Activated CD4-positive, alpha-beta memory T cell treated with anti-CD3 and anti-CD28 coated beads for 36 hours (primary cell): ENCODE measurements around the gene IFI27L2. TPM values are rescaled to one million over a fixed set of nuclear protein-coding genes. Genes with fewer than 3 reads are reported as not detected.
"Not testable (repeated sequence)": the region's sequence is repeated elsewhere in the genome, so short reads cannot be mapped to it uniquely, and the experiment has no call there.

ENCODE experiments used
- CTCF ChIA-PET: fragments of 350-600 bp; sonication (Branson Sonifier 250); formaldehyde crosslinking; loops from one replicate; lab custom pipeline; 2021; ENCODE audit warnings: antibody characterized with exemption, inconsistent platforms; lab: Charles Lee
- POLR2A ChIA-PET: fragments of 350-600 bp; sonication (Branson Sonifier 250); formaldehyde crosslinking; loops from one replicate; lab custom pipeline; 2021; ENCODE audit warnings: antibody characterized with exemption; lab: Charles Lee
- DNase-seq: peaks from one replicate; pipeline ENCODE4 v3.0.0-alpha.2; 2020
- H3K27ac Mint-ChIP-seq: one replicate; pipeline ENCODE4 v1.8.0; 2021; ENCODE audit warnings: mixed read lengths
- H3K27me3 Mint-ChIP-seq: one replicate; pipeline ENCODE4 v1.8.0; 2021; ENCODE audit warnings: mixed read lengths
- H3K36me3 Mint-ChIP-seq: one replicate; pipeline ENCODE4 v1.8.0; 2021; ENCODE audit warnings: mixed read lengths
- H3K4me1 Mint-ChIP-seq: one replicate; pipeline ENCODE4 v1.8.0; 2021; ENCODE audit warnings: low read depth, mixed read lengths
- H3K4me3 Mint-ChIP-seq: one replicate; pipeline ENCODE4 v1.8.0; 2021; ENCODE audit warnings: mild to moderate bottlenecking, mixed read lengths
- H3K9me3 Mint-ChIP-seq: one replicate; pipeline ENCODE4 v1.8.0; 2021; ENCODE audit warnings: mixed read lengths
- intact Hi-C: fragments of 100-400 bp; cut with micrococcal nuclease; formaldehyde crosslinking; loops from one replicate; pipeline ENCODE4 v1.15.1; 2023
- total RNA-seq, 2 experiments: library from RNA; stranded (reverse); gene quantifications; one replicate each; pipeline ENCODE4 v1.2.3, GENCODE V29; 2021

IFI27L2 gene
- total RNA-seq, 2 experiments from 2014 or later: 69.3 to 74.4 TPM

- Mint-ChIP-seq H3K27ac (no peak overlapping the region), H3K4me3 (no peak overlapping the region), H3K27me3 (no peaks in the 10 kb centered on the region), H3K4me1 (peaks cover 13% of the 10 kb centered on the region), H3K9me3 (no peaks in the 10 kb centered on the region), H3K36me3 (no peaks in the 10 kb centered on the region)
- POLR2A ChIA-PET: no interaction called here
- CTCF ChIA-PET: interaction anchor here (1.2 to 4.1 kb wide), 6 partner anchors 9 to 230 kb away, joined by 3 to 17 read pairs (median 8); no protein-coding TSS in a partner anchor
- DNase-seq: no peak
- intact Hi-C loops: loop anchor here (10.0 kb wide), 3 partner anchors 835 to 1365 kb away; partner anchors contain the start of genes BTBD7 and GLRX5
Observed at GRCh38 chr14:94170136-94170535, 40.7 kb upstream of the IFI27L2 start.

GRCh38 chr14:94165744-94166143, 36.3 kb upstream of the IFI27L2 start:
- Mint-ChIP-seq H3K27me3 (no peaks in the 10 kb centered on the region), H3K4me3 (no peak overlapping the region), H3K4me1 (peaks cover 48% of the 10 kb centered on the region), H3K36me3 (no peaks in the 10 kb centered on the region), H3K27ac (peak overlapping the region; percentile 54), H3K9me3 (no peaks in the 10 kb centered on the region)
- intact Hi-C loops: loop anchor here (1.0 kb wide), 1 partner anchor 8 kb away; no protein-coding TSS in a partner anchor
- POLR2A ChIA-PET: interaction anchor here (0.8 to 1.6 kb wide), 3 partner anchors 8 to 11 kb away, joined by 3 to 8 read pairs (median 3); no protein-coding TSS in a partner anchor
- CTCF ChIA-PET: interaction anchor here (1.8 to 2.0 kb wide), 3 partner anchors 15 to 34 kb away, joined by 5 to 9 read pairs (median 8); no protein-coding TSS in a partner anchor
- DNase-seq: no peak

- Mint-ChIP-seq H3K4me1 (peaks cover 55% of the 10 kb centered on the region), H3K9me3 (no peaks in the 10 kb centered on the region), H3K4me3 (no peak overlapping the region), H3K27me3 (no peaks in the 10 kb centered on the region), H3K27ac (peak overlapping the region; percentile 75), H3K36me3 (no peaks in the 10 kb centered on the region)
- intact Hi-C loops: loop anchor here (1.0 to 5.0 kb wide), 3 partner anchors 8 to 203 kb away; no protein-coding TSS in a partner anchor
- DNase-seq: peak; percentile 82
- ChIA-PET POLR2A (interaction anchor here (0.8 to 1.6 kb wide), 4 partner anchors 8 to 12 kb away, joined by 3 to 8 read pairs (median 4); no protein-coding TSS in a partner anchor), CTCF (interaction anchor here (0.7 to 2.0 kb wide), 4 partner anchors 16 to 225 kb away, joined by 3 to 9 read pairs (median 6); no protein-coding TSS in a partner anchor)
Observed at GRCh38 chr14:94164685-94165431, 35.5 kb upstream of the IFI27L2 start.

- peaks cover 63% of the 10 kb centered on the region for H3K4me1 Mint-ChIP-seq
- CTCF ChIA-PET: interaction anchor here (0.7 to 3.6 kb wide), 2 partner anchors 27 to 224 kb away, joined by 3 to 18 read pairs; no protein-coding TSS in a partner anchor
Observed at GRCh38 chr14:94163796-94164195, 34.4 kb upstream of the IFI27L2 start.

GRCh38 chr14:94162466-94162865, 33.1 kb upstream of the IFI27L2 start:
- Mint-ChIP-seq H3K27ac (no peak overlapping the region), H3K4me3 (no peak overlapping the region), H3K27me3 (no peaks in the 10 kb centered on the region), H3K9me3 (no peaks in the 10 kb centered on the region), H3K4me1 (peaks cover 76% of the 10 kb centered on the region), H3K36me3 (no peaks in the 10 kb centered on the region)
- intact Hi-C loops: loop anchor here (5.0 kb wide), 1 partner anchor 200 kb away; no protein-coding TSS in a partner anchor
- CTCF ChIA-PET: interaction anchor here (0.5 to 3.6 kb wide), 6 partner anchors 9 to 126 kb away, joined by 3 to 18 read pairs (median 6); no protein-coding TSS in a partner anchor
- DNase-seq: no peak
- POLR2A ChIA-PET: no interaction called here

More at GRCh38 chr14:94163796-94164195, 34.4 kb upstream of the IFI27L2 start:
- no peaks in the 10 kb centered on the region for H3K27me3 Mint-ChIP-seq
- POLR2A ChIA-PET: interaction anchor here (0.9 kb wide), 1 partner anchor 11 kb away, joined by 4 read pairs; no protein-coding TSS in a partner anchor
- H3K9me3 Mint-ChIP-seq: no peaks in the 10 kb centered on the region
- no peak overlapping the region for H3K4me3 Mint-ChIP-seq
- intact Hi-C loops: loop anchor here (1.0 to 5.0 kb wide), 2 partner anchors 14 to 201 kb away; no protein-coding TSS in a partner anchor
- peak overlapping the region; percentile 75 for H3K27ac Mint-ChIP-seq
- no peaks in the 10 kb centered on the region for H3K36me3 Mint-ChIP-seq
- peak; percentile 40 for DNase-seq

GRCh38 chr14:94161981-94162380, 32.6 kb upstream of the IFI27L2 start:
- intact Hi-C loops: loop anchor here (2.0 to 5.0 kb wide), 2 partner anchors 25 to 200 kb away; no protein-coding TSS in a partner anchor
- Mint-ChIP-seq H3K4me3 (no peak overlapping the region), H3K27me3 (no peaks in the 10 kb centered on the region), H3K27ac (peak overlapping the region; percentile 55), H3K4me1 (peaks cover 81% of the 10 kb centered on the region), H3K36me3 (no peaks in the 10 kb centered on the region), H3K9me3 (no peaks in the 10 kb centered on the region)
- CTCF ChIA-PET: interaction anchor here (1.1 to 3.6 kb wide), 4 partner anchors 9 to 126 kb away, joined by 3 to 18 read pairs (median 10); no protein-coding TSS in a partner anchor
- POLR2A ChIA-PET: no interaction called here
- peak; percentile 32 for DNase-seq

- H3K27me3 Mint-ChIP-seq: no peaks in the 10 kb centered on the region
- intact Hi-C loops: loop anchor here (2.0 to 5.0 kb wide), 2 partner anchors 24 to 199 kb away; no protein-coding TSS in a partner anchor
- ChIA-PET CTCF (interaction anchor here (2.6 to 3.6 kb wide), 2 partner anchors 20 to 24 kb away, joined by 12 to 18 read pairs; no protein-coding TSS in a partner anchor), POLR2A (no interaction called here)
- no peak for DNase-seq
- no peaks in the 10 kb centered on the region for H3K36me3 Mint-ChIP-seq
- peaks cover 83% of the 10 kb centered on the region for H3K4me1 Mint-ChIP-seq
- peak overlapping the region; percentile 21 for H3K27ac Mint-ChIP-seq
- H3K9me3 Mint-ChIP-seq: no peaks in the 10 kb centered on the region
- H3K4me3 Mint-ChIP-seq: no peak overlapping the region
Observed at GRCh38 chr14:94161058-94161457, 31.7 kb upstream of the IFI27L2 start.

GRCh38 chr14:94158239-94158883, 29.0 kb upstream of the IFI27L2 start:
- peak; percentile 61 for DNase-seq
- no peaks in the 10 kb centered on the region for H3K9me3 Mint-ChIP-seq
- CTCF ChIA-PET: interaction anchor here (0.6 to 3.0 kb wide), 7 partner anchors 17 to 311 kb away, joined by 3 to 13 read pairs (median 4); no protein-coding TSS in a partner anchor
- H3K27ac Mint-ChIP-seq: peak overlapping the region; percentile 49
- peaks cover 65% of the 10 kb centered on the region for H3K4me1 Mint-ChIP-seq
- no peaks in the 10 kb centered on the region for H3K36me3 Mint-ChIP-seq
- no peaks in the 10 kb centered on the region for H3K27me3 Mint-ChIP-seq
- no peak overlapping the region for H3K4me3 Mint-ChIP-seq
- intact Hi-C loops: loop anchor here (1.0 kb wide), 1 partner anchor 22 kb away; no protein-coding TSS in a partner anchor
- POLR2A ChIA-PET: no interaction called here

GRCh38 chr14:94157197-94157596, 27.8 kb upstream of the IFI27L2 start:
- Mint-ChIP-seq H3K4me3 (no peak overlapping the region), H3K27ac (no peak overlapping the region), H3K9me3 (no peaks in the 10 kb centered on the region), H3K36me3 (no peaks in the 10 kb centered on the region), H3K4me1 (peaks cover 55% of the 10 kb centered on the region), H3K27me3 (no peaks in the 10 kb centered on the region)
- CTCF ChIA-PET: interaction anchor here (0.8 to 3.0 kb wide), 5 partner anchors 18 to 121 kb away, joined by 4 to 13 read pairs (median 8); no protein-coding TSS in a partner anchor
- no peak for DNase-seq
- intact Hi-C loops: no loop called here
- POLR2A ChIA-PET: no interaction called here

- H3K36me3 Mint-ChIP-seq, H3K27me3 Mint-ChIP-seq, H3K27ac Mint-ChIP-seq, intact Hi-C loops, H3K9me3 Mint-ChIP-seq, H3K4me3 Mint-ChIP-seq, DNase-seq, POLR2A ChIA-PET: not testable (repeated sequence)
- H3K4me1 Mint-ChIP-seq: peaks cover 46% of the 10 kb centered on the region
- CTCF ChIA-PET: interaction anchor here (1.8 to 2.7 kb wide), 2 partner anchors 25 to 120 kb away, joined by 8 to 13 read pairs; no protein-coding TSS in a partner anchor
Observed at GRCh38 chr14:94156143-94156542, 26.7 kb upstream of the IFI27L2 start.

- intact Hi-C loops: no loop called here
- no peaks in the 10 kb centered on the region for H3K9me3 Mint-ChIP-seq
- no peak for DNase-seq
- H3K27ac Mint-ChIP-seq: no peak overlapping the region
- POLR2A ChIA-PET: no interaction called here
- no peak overlapping the region for H3K4me3 Mint-ChIP-seq
- peaks cover 27% of the 10 kb centered on the region for H3K4me1 Mint-ChIP-seq
- no peaks in the 10 kb centered on the region for H3K27me3 Mint-ChIP-seq
- CTCF ChIA-PET: interaction anchor here (1.2 to 1.6 kb wide), 2 partner anchors 17 to 332 kb away, joined by 3 to 7 read pairs; no protein-coding TSS in a partner anchor
- H3K36me3 Mint-ChIP-seq: no peaks in the 10 kb centered on the region
Observed at GRCh38 chr14:94153750-94154342, 24.4 kb upstream of the IFI27L2 start.
